Measurements from ENCODE around the gene CDX2. TPM values are rescaled to one million over a fixed set of nuclear protein-coding genes. Genes with fewer than 3 reads are reported as not detected.

Gene CDX2
- total and polyA plus RNA-seq, 10 of the 15 experiments (the other 5 are each of a cell fraction or from before 2014, with no cell fraction given): 0.15 TPM; not detected in 9

- no peak for TF ChIP-seq CHD4 (IDR thresholded peaks at IDR 0.05)
- no peak for TF ChIP-seq BCLAF1 (IDR thresholded peaks at IDR 0.05)
- peak; percentile 62 for TF ChIP-seq ATF7 (IDR thresholded peaks at IDR 0.05; ENCODE audit: low read depth)
- no peak for TF ChIP-seq LARP7 (IDR thresholded peaks at IDR 0.05)
- TF ChIP-seq TCF3 (IDR thresholded peaks at IDR 0.05; ENCODE audit: borderline replicate concordance, insufficient read depth, low read depth, low read length): no peak
- TF ChIP-seq TCF7 (IDR thresholded peaks at IDR 0.05; ENCODE audit: borderline replicate concordance): no peak
- no peak for TF ChIP-seq USF2 (IDR thresholded peaks at IDR 0.05; ENCODE audit: borderline replicate concordance, low read depth, low read length)
- no peak for TF ChIP-seq IRF4 (IDR thresholded peaks at IDR 0.05; ENCODE audit: low read depth, low read length)
- peak; percentile 73 for TF ChIP-seq MEF2A (IDR thresholded peaks at IDR 0.05; ENCODE audit: insufficient read depth, low read depth, low read length)
- TF ChIP-seq ASH2L (IDR thresholded peaks at IDR 0.05; ENCODE audit: borderline replicate concordance, low read depth): no peak
- TF ChIP-seq ZNF384 (IDR thresholded peaks at IDR 0.05; ENCODE audit: borderline replicate concordance, low read depth, low read length): peak; percentile 64
- TF ChIP-seq JUND (IDR thresholded peaks at IDR 0.05; ENCODE audit: low read depth, low read length): no peak
- TF ChIP-seq PKNOX1 (IDR thresholded peaks at IDR 0.05): no peak
- TF ChIP-seq MTA2 (IDR thresholded peaks at IDR 0.05; ENCODE audit: low read depth): no peak
- no peak for TF ChIP-seq MTA3 (IDR thresholded peaks at IDR 0.05; ENCODE audit: borderline replicate concordance, low read length)
- no peak for TF ChIP-seq FOXK2 (IDR thresholded peaks at IDR 0.05)
- TF ChIP-seq PBX3 (IDR thresholded peaks at IDR 0.05; ENCODE audit: insufficient replicate concordance, low read depth, low read length): no peak
- TF ChIP-seq E2F4 (IDR thresholded peaks at IDR 0.05; ENCODE audit: low read depth, low read length): no peak
- no peak for TF ChIP-seq NR2C1 (IDR thresholded peaks at IDR 0.05)
- TF ChIP-seq CEBPZ (IDR thresholded peaks at IDR 0.05; ENCODE audit: low read depth, low read length): no peak
- TF ChIP-seq STAT3 (IDR thresholded peaks at IDR 0.05; ENCODE audit: low read depth, low read length): no peak
These were observed 43.8 kb upstream of the CDX2 start (continued) for GRCh38 chr13:28012896-28013295.

All from GM12878 (cell line).